Sigmoid colon (tissue), 7 donors: Measurements from ENCODE around the gene CDC14B. TPM values are rescaled to one million over a fixed set of nuclear protein-coding genes. Genes with fewer than 3 reads are reported as not detected.
A peak's percentile ranks its signal among the peaks of the same experiment; 100 is the strongest.
"Not testable (repeated sequence)": the region's sequence is repeated elsewhere in the genome, so short reads cannot be mapped to it uniquely, and the experiment has no call there.

Source experiments
- DNase-seq: peaks from one replicate; pipeline ENCODE4 v3.0.0-alpha.2; 2019
- H3K27ac ChIP-seq, 4 donors: fragments of 200-600 bp; sonication (generic); one replicate each; pipeline ENCODE4 v1.5.1; 2016 to 2019; ENCODE audit warnings: mild to moderate bottlenecking in 1 of 4
- H3K27me3 ChIP-seq, 3 donors: fragments of 200-600 bp; sonication (generic); one replicate each; pipeline ENCODE4 v1.5.1; 2019; ENCODE audit warnings: mild to moderate bottlenecking in 1 of 3
- H3K36me3 ChIP-seq, 4 donors: fragments of 200-600 bp; sonication (generic); one replicate each; pipeline ENCODE4 v1.5.1; 2016 to 2019
- H3K4me1 ChIP-seq, 4 donors: fragments of 200-600 bp; sonication (generic); one replicate each; pipeline ENCODE4 v1.5.1; 2017 to 2019
- H3K4me3 ChIP-seq, 4 donors: fragments of 200-600 bp; sonication (generic); one replicate each; pipeline ENCODE4 v1.5.1; 2017 to 2019; ENCODE audit warnings: mild to moderate bottlenecking in 2 of 4, moderate library complexity in 1 of 4
- H3K9me3 ChIP-seq, 4 donors: fragments of 200-600 bp in 3 of 4; sonication (generic) in 3 of 4; one replicate each; pipeline versions ENCODE4 v1.5.1 to v1.6.1; 2013 to 2019
- EP300 ChIP-seq, 4 donors: sonication (generic); formaldehyde crosslinking; IDR thresholded peaks; one replicate each; pipeline ENCODE4 v1.6.1; 2017; ENCODE audit warnings: antibody characterized with exemption in 4 of 4
- POLR2A ChIP-seq, 2 donors: fragments of 450-650 bp; IDR thresholded peaks; one replicate each; pipeline ENCODE4 v1.6.1; 2016; ENCODE audit warnings: antibody characterized with exemption in 2 of 2, mild to moderate bottlenecking in 2 of 2, moderate library complexity in 2 of 2
- POLR2AphosphoS5 ChIP-seq, 4 donors: sonication (generic); formaldehyde crosslinking; IDR thresholded peaks; one replicate each; pipeline ENCODE4 v1.6.1; 2017; ENCODE audit warnings: antibody characterized with exemption in 4 of 4
- WGBS, 2 donors: extraction: QIAGEN DNeasy Blood & Tissue Kit; methylation state at CpG; one replicate each; pipeline ENCODE4 v1.1.7; 2013; 5-methylcytosine and 5-hydroxymethylcytosine counted together
- intact Hi-C: fragments of 100-400 bp; cut with DNase I; formaldehyde crosslinking; loops from one replicate; pipeline ENCODE4 v1.15.1; 2023
- polyA plus RNA-seq, 3 donors: library from polyadenylated mRNA; stranded (reverse); fragments of 200-250 nt; gene quantifications; one replicate each; pipeline ENCODE4 v1.2.3, GENCODE V29; 2013
- total RNA-seq, 4 donors: library from RNA; depleted of rRNA; stranded (reverse); fragments of >200 nt; gene quantifications; one replicate each; pipeline ENCODE4 v1.1.0, GENCODE V29; 2016
- TF ChIP-seq, protein P1 (sequence below), 4 experiments: fragments of 450-650 bp in 3 of 4; fragments of 200-600 bp in 1 of 4; IDR thresholded peaks; one replicate each; pipeline ENCODE4 v1.5.1; 2016 to 2019; ENCODE audit warnings: antibody characterized with exemption in 4 of 4, mild to moderate bottlenecking in 3 of 4, moderate library complexity in 2 of 4
- donor health status: healthy with polysubstance abuse.
- donor health status: Bipolar disorder and iron deficiency.
- donor health status: healthy.

Gene CDC14B
- total RNA-seq (10 to 100 TPM; 12.5 to 35.7 (median 17.6) TPM), polyA plus RNA-seq (10 to 100 TPM in 1 of 3 donors, 1 to 10 TPM in 2; 5.6 to 10.6 (median 8.4) TPM)

- H3K4me3 ChIP-seq: peak within 1 kb of the TSS; percentile 45 to 92 (median 77)
- peaks cover 0 to 15% (median 6%) of the 10 kb centered on the region in 4 donors for H3K4me1 ChIP-seq
- no peaks in the 10 kb centered on the region for H3K36me3 ChIP-seq
- H3K27ac ChIP-seq: peak within 1 kb of the TSS; percentile 75 to 90 (median 82)
- no peaks in the 10 kb centered on the region for H3K9me3 ChIP-seq
- WGBS, 2 donors: 1% methylated on average over 66 of the region's 66 CpGs
- no peaks in the 10 kb centered on the region for H3K27me3 ChIP-seq
- peak; percentile 96 for DNase-seq
- intact Hi-C loops: loop anchor here (2.0 to 5.0 kb wide), 3 partner anchors 35 to 172 kb away; partner anchors contain the start of gene PRXL2C
- peak in 1 of 4 donors; percentile 38 for TF ChIP-seq POLR2AphosphoS5 (IDR thresholded peaks at IDR 0.05)
- TF ChIP-seq POLR2A (IDR thresholded peaks at IDR 0.05): no peak
Observed at GRCh38 chr9:96619491-96620180, at the start of gene CDC14B. Gene CDC14B, minus strand, starts transcription at chr9:96619843. Its CDS starts 465 bp downstream, at chr9:96619378.

GRCh38 chr9:96668868-96669534, 49.4 kb upstream of the CDC14B start:
- H3K27ac ChIP-seq: no peak overlapping the region
- DNase-seq: no peak
- H3K36me3 ChIP-seq: no peaks in the 10 kb centered on the region
- H3K9me3 ChIP-seq: no peaks in the 10 kb centered on the region
- WGBS, 2 donors: 88 to 93% methylated on average over 20 of the region's 20 CpGs
- no peak for TF ChIP-seq EP300 (IDR thresholded peaks at IDR 0.05)
- TF ChIP-seq POLR2AphosphoS5 (IDR thresholded peaks at IDR 0.05): no peak
- TF ChIP-seq, protein P1, sequence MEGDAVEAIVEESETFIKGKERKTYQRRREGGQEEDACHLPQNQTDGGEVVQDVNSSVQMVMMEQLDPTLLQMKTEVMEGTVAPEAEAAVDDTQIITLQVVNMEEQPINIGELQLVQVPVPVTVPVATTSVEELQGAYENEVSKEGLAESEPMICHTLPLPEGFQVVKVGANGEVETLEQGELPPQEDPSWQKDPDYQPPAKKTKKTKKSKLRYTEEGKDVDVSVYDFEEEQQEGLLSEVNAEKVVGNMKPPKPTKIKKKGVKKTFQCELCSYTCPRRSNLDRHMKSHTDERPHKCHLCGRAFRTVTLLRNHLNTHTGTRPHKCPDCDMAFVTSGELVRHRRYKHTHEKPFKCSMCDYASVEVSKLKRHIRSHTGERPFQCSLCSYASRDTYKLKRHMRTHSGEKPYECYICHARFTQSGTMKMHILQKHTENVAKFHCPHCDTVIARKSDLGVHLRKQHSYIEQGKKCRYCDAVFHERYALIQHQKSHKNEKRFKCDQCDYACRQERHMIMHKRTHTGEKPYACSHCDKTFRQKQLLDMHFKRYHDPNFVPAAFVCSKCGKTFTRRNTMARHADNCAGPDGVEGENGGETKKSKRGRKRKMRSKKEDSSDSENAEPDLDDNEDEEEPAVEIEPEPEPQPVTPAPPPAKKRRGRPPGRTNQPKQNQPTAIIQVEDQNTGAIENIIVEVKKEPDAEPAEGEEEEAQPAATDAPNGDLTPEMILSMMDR (IDR thresholded peaks at IDR 0.05): no peak
- TF ChIP-seq POLR2A (IDR thresholded peaks at IDR 0.05): no peak
- H3K27me3 ChIP-seq: no peaks in the 10 kb centered on the region
- H3K4me3 ChIP-seq: no peak overlapping the region
- no peaks in the 10 kb centered on the region for H3K4me1 ChIP-seq
- intact Hi-C loops: loop anchor here (5.0 kb wide), 1 partner anchor 437 kb away; no protein-coding TSS in a partner anchor

- Histone ChIP-seq H3K27ac (no peak overlapping the region), H3K36me3 (no peaks in the 10 kb centered on the region), H3K9me3 (no peaks in the 10 kb centered on the region), H3K27me3 (no peaks in the 10 kb centered on the region), H3K4me3 (no peak overlapping the region), H3K4me1 (no peaks in the 10 kb centered on the region)
- TF ChIP-seq, protein P1 (IDR thresholded peaks at IDR 0.05): no peak
- TF ChIP-seq POLR2AphosphoS5 (IDR thresholded peaks at IDR 0.05) (no peak), EP300 (IDR thresholded peaks at IDR 0.05) (no peak), POLR2A (IDR thresholded peaks at IDR 0.05) (no peak)
- 90 to 94% methylated on average over 2 of the region's 2 CpGs for WGBS, 2 donors
- intact Hi-C loops: loop anchor here (2.0 to 5.0 kb wide), 2 partner anchors 339 to 435 kb away; no protein-coding TSS in a partner anchor
- DNase-seq: no peak
Observed at GRCh38 chr9:96667363-96667728, 47.7 kb upstream of the CDC14B start.

DNA sequence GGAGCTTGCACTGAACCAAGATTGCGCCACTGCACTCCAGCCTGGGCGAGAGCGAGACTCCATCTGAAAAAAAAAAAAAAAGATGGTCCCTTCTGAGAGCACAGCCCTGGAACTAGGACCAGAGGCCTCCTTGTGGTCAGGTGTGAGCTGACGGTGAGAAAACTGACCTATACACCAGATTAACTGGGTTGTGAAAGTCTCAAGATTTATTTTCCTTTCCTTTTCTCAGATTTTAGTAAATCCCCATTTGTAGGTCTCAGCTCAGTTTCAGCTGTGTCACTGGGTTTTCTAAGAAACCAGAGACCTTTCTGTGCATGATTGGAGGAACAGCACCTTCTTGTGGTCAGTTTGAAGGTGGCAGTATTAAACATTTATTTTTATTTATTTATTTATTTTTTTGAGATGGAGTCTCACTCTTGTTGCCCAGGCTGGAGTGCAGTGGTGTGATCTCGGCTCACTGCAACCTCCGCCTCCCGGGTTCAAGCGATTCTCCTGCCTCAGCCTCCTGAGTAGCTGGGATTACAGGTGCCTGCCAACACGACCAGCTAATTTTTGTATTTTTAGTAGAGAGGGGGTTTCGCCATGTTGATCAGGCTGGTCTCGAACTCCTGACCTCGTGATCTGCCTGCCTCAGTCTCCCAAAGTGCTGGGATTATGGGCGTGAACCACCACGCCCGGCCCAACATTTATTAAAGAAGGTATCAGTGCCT, 47.2 kb upstream of the CDC14B start:
- H3K4me3 ChIP-seq, H3K27ac ChIP-seq, DNase-seq, H3K4me1 ChIP-seq, H3K36me3 ChIP-seq, H3K9me3 ChIP-seq, H3K27me3 ChIP-seq: not testable (repeated sequence)
- intact Hi-C loops: loop anchor here (2.0 to 5.0 kb wide), 2 partner anchors 338 to 435 kb away; no protein-coding TSS in a partner anchor
- TF ChIP-seq, protein P1 (IDR thresholded peaks at IDR 0.05): peak; percentile 68 to 82 (median 74)
- WGBS, 2 donors: 58 to 78% methylated on average over 15 of the region's 15 CpGs

DNA sequence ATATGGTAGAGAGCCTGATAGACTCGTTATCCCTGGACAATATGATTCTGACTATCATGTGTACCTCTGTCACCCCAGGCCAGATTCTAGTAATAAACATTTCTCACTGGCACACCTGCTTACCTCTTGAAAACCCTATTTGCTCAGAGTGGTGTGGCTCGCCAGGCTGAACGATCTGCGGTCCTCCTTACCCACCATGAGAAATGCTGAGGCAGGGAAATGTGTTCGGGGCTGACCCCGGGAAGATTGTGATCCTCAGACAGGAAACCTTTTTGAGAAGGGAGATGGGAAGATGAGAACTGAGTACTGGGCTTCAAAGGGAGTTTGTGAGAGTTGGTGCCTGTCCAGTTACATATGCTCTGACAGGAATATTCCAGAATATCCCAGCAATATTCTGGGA, 46.1 kb upstream of the CDC14B start:
- intact Hi-C loops: loop anchor here (2.0 to 5.0 kb wide), 2 partner anchors 337 to 433 kb away; no protein-coding TSS in a partner anchor
- H3K4me1 ChIP-seq: no peaks in the 10 kb centered on the region

More for the DNA sequence above, 46.1 kb upstream of the CDC14B start:
- no peaks in the 10 kb centered on the region for H3K36me3 ChIP-seq
- H3K4me3 ChIP-seq: no peak overlapping the region
- H3K27ac ChIP-seq: no peak overlapping the region
- TF ChIP-seq POLR2AphosphoS5 (IDR thresholded peaks at IDR 0.05) (no peak), EP300 (IDR thresholded peaks at IDR 0.05) (no peak), POLR2A (IDR thresholded peaks at IDR 0.05) (no peak)
- TF ChIP-seq, protein P1 (IDR thresholded peaks at IDR 0.05): no peak
- no peaks in the 10 kb centered on the region for H3K9me3 ChIP-seq
- DNase-seq: no peak
- no peaks in the 10 kb centered on the region for H3K27me3 ChIP-seq
- 47 to 81% methylated on average over 6 of the region's 6 CpGs for WGBS, 2 donors
